Measurements from ENCODE around the gene CNTN5.

DNA sequence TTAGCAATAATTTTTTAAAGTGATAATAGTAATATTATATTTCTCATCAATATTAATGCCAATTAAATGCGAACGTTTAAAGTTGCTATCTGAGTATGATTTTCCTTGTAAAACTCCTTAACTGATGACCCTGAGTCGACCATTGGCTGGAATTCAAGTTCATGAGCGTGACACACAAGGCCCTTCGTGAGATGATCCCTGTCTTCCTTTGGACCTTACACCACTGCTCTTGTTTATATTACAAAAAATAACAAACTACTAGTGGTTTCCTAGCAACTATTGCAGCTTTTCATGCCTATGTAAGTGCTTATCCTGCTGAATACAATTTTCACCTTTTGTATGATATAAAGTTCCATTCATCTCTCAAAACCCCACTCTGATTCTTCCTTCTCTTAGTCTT is 752.9 kb downstream of the CNTN5 start:
- TF ChIP-seq, protein P1, sequence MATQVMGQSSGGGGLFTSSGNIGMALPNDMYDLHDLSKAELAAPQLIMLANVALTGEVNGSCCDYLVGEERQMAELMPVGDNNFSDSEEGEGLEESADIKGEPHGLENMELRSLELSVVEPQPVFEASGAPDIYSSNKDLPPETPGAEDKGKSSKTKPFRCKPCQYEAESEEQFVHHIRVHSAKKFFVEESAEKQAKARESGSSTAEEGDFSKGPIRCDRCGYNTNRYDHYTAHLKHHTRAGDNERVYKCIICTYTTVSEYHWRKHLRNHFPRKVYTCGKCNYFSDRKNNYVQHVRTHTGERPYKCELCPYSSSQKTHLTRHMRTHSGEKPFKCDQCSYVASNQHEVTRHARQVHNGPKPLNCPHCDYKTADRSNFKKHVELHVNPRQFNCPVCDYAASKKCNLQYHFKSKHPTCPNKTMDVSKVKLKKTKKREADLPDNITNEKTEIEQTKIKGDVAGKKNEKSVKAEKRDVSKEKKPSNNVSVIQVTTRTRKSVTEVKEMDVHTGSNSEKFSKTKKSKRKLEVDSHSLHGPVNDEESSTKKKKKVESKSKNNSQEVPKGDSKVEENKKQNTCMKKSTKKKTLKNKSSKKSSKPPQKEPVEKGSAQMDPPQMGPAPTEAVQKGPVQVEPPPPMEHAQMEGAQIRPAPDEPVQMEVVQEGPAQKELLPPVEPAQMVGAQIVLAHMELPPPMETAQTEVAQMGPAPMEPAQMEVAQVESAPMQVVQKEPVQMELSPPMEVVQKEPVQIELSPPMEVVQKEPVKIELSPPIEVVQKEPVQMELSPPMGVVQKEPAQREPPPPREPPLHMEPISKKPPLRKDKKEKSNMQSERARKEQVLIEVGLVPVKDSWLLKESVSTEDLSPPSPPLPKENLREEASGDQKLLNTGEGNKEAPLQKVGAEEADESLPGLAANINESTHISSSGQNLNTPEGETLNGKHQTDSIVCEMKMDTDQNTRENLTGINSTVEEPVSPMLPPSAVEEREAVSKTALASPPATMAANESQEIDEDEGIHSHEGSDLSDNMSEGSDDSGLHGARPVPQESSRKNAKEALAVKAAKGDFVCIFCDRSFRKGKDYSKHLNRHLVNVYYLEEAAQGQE (IDR thresholded peaks at IDR 0.05; ENCODE audit: borderline replicate concordance) = no peak
- TF ChIP-seq, protein P2, sequence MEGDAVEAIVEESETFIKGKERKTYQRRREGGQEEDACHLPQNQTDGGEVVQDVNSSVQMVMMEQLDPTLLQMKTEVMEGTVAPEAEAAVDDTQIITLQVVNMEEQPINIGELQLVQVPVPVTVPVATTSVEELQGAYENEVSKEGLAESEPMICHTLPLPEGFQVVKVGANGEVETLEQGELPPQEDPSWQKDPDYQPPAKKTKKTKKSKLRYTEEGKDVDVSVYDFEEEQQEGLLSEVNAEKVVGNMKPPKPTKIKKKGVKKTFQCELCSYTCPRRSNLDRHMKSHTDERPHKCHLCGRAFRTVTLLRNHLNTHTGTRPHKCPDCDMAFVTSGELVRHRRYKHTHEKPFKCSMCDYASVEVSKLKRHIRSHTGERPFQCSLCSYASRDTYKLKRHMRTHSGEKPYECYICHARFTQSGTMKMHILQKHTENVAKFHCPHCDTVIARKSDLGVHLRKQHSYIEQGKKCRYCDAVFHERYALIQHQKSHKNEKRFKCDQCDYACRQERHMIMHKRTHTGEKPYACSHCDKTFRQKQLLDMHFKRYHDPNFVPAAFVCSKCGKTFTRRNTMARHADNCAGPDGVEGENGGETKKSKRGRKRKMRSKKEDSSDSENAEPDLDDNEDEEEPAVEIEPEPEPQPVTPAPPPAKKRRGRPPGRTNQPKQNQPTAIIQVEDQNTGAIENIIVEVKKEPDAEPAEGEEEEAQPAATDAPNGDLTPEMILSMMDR (IDR thresholded peaks at IDR 0.05; ENCODE audit: poor library complexity, severe bottlenecking) = no peak
- no peak for TF ChIP-seq POLR2AphosphoS5 (IDR thresholded peaks at IDR 0.05)
- TF ChIP-seq MXI1 (conservative IDR thresholded peaks at IDR 0.05; ENCODE audit: poor library complexity, severe bottlenecking) = no peak
- TF ChIP-seq EZH2 (IDR thresholded peaks at IDR 0.05; ENCODE audit: borderline replicate concordance, insufficient read depth, low read length, poor library complexity, severe bottlenecking) = no peak
- TF ChIP-seq EP300 (conservative IDR thresholded peaks at IDR 0.05; ENCODE audit: poor library complexity, severe bottlenecking) = no peak
- no peak for TF ChIP-seq TAF1 (IDR thresholded peaks at IDR 0.05; ENCODE audit: low read depth)
- no peak for TF ChIP-seq SMC3 (conservative IDR thresholded peaks at IDR 0.05; ENCODE audit: poor library complexity)
- no peak for TF ChIP-seq RAD21 (conservative IDR thresholded peaks at IDR 0.05)
